Measurements from ENCODE around the gene KRTAP15-1.

Gene KRTAP15-1, protein sequence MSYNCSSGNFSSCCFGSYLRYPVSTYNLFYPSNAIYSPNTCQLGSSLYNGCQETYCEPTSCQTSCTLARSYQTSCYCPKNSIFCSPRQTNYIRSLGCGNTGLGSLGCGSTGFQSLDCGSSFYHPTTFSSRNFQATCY

DNA sequence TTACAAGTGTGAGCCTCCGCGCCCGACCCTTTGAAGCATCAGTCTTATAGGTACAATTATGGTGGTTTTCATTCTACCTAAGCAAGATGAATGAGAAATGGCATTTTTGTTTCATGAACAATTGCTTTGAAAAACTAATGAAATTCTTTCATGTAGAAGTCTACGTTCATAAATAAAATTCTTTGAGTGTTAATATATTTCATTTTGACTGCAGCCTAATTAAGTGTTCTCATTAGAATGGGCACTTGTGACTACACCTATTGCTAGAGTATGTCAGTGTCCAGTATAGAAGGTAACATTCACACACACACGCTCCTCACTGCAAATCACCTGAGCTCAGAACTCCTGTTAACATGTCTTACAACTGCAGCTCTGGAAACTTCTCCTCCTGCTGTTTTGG lies at the start of gene KRTAP15-1:
Gene KRTAP15-1, plus strand, starts transcription at position 301 of the 400 bp plus-strand sequence. Its CDS starts 53 bp downstream, at position 354.
- no peak for DNase-seq

GRCh38 chr21:30391492-30392025 lies 48.5 kb upstream of the KRTAP15-1 start:
- no peak for DNase-seq

- no peak for DNase-seq
Measured at GRCh38 chr21:30395731-30396130, 44.3 kb upstream of the KRTAP15-1 start, which contains the start of gene KRTAP13-1. Gene KRTAP13-1, plus strand, starts transcription at chr21:30396031. Its CDS starts 56 bp downstream, at chr21:30396087.

DNA sequence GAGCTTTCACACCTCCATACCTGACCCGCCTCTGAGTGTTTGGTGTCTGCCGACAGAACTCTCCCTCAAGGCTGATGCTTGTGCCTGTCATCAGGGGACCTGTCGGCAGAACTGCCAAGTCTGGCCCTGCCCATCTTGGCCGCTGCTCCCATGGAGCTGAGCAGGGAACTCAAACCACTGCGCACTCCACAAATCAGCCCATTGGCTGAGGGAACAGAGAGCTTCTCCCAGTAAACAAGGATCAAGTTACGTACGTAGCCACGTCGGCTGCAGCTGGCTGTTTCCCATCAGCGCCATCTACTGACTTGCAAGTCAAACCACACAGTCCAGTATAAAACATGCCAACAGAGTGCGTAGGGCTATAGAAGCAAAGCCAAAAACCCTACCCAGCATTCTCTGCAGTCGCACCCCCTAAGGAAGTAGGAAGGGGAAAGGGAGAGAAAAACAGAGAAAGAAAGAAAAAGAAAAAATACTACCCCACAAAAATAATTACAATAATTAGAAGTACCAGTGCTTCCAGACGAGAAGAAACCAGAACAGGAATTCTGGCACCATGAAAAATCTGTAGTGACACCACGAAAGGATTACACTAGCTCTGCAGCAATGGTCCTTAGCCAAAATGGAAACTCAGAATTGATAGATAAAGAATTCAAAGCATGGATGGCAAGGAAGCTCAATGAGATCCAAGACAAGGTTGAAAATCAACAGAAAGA lies 31.1 kb upstream of the KRTAP15-1 start:
- no peak for DNase-seq

- DNase-seq, result no peak
Measured at GRCh38 chr21:30415993-30416392, 24.1 kb upstream of the KRTAP15-1 start.

DNA sequence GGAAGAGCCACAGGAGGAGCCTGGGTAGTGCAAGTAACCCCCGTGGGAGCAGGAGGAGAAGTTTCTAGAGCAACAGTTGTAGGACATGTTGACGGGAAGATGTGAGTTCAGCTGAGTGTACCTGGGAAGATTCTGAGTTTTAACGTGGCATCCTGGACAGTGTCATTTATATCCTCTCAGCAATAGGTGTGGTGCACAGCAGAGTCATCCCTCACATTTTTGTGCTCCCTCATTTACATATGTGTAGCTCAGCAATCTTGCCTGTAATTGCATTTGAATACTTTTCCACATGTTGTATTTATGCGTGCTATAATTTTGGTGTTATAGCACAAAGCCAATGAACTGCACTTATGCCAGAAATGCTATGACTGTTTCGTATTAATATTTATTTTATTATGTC lies 14.2 kb upstream of the KRTAP15-1 start, which contains the start of gene KRTAP13-3:
Gene KRTAP13-3, minus strand, starts transcription at position 101 of the 400 bp plus-strand sequence. Its CDS starts 14 bp downstream, at position 87.
- no peak for DNase-seq

DNA sequence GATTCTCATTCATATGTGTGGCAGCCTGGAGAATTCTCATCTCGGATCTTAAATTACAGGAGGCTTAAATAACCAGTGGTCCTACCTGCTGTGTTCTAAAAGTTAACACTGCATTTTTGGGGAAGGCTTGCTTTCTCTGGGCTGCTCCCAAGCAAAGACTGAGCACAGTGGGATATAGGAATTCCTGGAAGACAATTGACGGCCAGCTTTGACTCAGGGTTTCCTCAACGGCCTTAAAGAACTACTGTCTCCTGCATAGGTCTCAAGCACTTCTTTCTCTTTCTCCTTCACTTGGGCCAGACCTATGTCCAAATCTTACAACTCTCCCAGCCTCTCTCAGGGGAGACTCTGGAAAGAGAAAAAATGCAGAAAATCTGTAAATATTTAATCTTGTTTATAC lies 13.3 kb upstream of the KRTAP15-1 start:
- DNase-seq, result no peak

DNA sequence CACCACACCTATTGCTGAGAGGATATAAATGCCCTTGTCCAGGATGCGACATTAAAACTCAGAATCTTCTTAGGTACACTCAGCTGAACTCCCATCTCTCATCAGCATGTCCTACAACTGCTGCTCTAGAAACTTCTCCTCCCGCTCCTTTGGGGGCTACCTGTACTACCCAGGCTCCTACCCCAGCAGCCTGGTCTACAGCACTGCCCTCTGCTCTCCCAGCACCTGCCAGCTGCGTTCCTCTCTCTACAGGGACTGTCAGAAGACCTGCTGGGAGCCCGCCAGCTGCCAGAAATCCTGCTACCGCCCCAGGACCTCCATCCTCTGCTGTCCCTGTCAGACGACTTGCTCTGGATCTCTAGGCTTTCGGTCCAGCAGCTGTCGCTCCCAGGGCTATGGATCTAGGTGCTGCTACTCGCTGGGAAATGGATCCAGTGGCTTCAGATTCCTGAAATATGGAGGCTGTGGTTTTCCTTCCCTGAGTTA lies 9.9 kb upstream of the KRTAP15-1 start, which contains the start of gene KRTAP13-4:
Gene KRTAP13-4, plus strand, starts transcription at position 51 of the 486 bp plus-strand sequence. Its CDS starts 56 bp downstream, at position 107.
- DNase-seq, result no peak

- DNase-seq, result no peak
Measured at GRCh38 chr21:30434033-30434631, 5.9 kb upstream of the KRTAP15-1 start.

DNA sequence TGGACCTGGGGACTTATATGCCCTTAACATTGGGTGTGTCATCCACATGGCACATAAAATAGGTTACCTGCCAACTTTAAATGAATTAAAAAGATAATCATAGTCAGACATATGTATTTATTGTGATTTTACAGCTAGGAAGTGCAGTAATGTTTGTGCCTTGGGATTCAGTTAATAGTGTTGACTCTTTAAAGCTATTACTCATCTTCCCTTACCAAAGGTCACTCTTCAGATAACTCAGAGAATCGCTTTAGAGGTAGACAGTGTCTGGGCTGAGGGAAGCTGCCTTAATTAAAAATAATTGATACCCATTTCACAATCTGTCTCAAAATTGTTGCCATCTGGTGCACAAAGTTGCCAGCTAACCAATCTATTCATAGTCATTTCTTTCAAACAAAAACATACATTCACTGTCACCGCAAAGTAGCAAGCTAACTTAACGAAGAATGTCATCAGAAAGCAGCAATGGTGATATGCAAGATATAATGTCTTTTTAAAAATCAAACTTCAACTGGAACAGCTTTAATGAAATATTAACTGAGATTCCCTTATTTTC lies 3.0 kb upstream of the KRTAP15-1 start:
- DNase-seq, result no peak

DNA sequence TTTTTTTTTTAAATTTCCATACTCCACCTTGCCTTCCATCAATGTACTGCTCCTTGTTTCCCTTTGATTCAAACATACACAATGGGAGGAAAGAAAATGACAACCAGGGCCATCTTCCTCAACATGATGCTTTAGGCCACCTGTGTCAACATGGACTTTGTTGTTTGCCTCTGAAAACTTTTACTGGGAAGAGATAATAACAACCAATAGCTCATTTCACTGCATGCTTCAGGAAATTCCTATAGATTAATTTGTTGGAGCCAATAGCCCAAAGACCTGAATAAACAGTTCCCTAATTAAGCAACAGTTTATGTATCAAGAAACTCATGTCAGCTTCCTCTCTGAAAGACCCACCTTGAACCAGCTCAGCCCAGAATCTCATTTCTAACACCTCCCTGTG lies 3.2 kb downstream of the KRTAP15-1 start:
- DNase-seq, result no peak

DNA sequence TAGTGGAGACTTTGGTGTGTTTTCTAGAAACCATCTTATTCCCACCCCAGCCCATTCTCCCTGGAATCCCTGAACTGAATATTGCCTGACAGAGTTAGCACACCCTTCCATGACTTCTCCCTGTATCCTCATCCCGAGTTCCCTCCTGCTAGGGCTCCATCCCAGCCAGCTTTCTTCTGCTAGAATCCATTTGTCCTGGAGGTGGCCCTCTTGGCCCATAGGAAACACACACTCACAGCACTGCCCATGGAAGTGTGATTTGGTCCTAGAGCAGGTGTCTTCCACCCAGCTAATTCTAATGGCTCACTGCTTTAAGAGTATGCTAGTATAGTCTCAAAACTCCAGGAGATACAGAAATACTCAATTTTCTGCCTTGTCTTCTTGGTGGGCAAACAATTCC lies 4.1 kb downstream of the KRTAP15-1 start:
- no peak for DNase-seq

GRCh38 chr21:30447056-30447455 lies 7.0 kb downstream of the KRTAP15-1 start:
- no peak for DNase-seq

DNA sequence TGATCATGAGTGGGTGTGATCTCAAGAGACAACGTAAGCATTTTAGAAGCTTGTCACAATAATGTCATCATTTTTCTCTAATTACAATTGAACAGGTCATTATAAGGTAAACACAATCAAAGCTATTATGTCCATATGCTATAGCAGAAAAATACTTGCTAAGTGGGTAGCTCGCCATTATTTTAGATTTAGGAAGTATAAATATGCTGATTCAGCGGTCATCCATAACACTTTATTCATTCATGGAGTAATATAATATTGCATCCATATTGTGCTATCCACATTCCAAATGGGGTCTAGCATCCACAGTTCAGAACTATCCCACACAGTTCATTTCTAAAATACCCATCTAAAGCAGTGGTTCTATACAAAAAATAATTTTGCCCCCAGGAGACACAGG lies 8.4 kb downstream of the KRTAP15-1 start:
- no peak for DNase-seq

DNA sequence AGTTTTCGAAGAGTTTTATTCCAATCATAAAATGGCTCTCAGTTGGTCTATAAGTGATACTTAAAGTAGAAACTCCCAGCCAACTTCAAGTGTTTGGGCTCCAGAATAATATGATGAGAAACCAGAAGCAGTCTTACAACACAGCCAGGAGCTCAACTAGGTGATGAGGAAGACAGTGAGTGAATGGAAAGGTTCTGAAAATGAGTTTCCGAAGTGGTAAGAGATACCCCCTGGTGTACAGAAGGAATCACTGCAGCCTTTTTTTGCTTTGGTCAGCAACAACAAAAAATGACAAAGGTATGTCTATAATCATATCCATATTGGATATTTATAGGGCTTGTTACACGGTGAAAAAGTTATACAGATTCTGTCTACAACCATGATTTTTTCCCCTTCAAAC lies 23.6 kb downstream of the KRTAP15-1 start:
- DNase-seq, result no peak

GRCh38 chr21:30468900-30469714 lies 29.0 kb downstream of the KRTAP15-1 start:
- DNase-seq, result no peak

GRCh38 chr21:30478004-30478403 lies 37.9 kb downstream of the KRTAP15-1 start:
- no peak for DNase-seq

DNA sequence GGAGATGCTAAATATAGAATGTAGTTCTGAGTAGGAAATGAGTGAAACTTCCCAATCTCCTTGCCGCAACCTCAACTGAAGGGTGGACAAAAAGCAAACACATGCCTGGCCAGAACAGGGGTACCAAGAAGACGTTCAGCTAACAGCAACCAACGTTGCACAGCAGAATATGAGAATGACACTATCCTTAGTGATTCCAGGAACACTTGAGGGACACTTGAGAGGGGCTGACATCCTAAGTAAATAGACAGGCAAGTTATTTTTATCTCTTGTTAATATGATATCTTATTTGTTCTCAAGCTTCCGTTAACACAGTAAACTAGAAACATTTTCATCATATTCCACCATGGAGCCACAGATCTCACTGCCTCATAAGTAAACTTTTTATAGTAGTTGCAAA lies 39.2 kb downstream of the KRTAP15-1 start:
- no peak for DNase-seq

GRCh38 chr21:30480145-30480544 lies 40.1 kb downstream of the KRTAP15-1 start, which contains the start of gene KRTAP19-1:
Gene KRTAP19-1, minus strand, starts transcription at chr21:30480367. Its CDS starts 50 bp downstream, at chr21:30480317.
- DNase-seq, result no peak

GRCh38 chr21:30482130-30482529 lies 42.1 kb downstream of the KRTAP15-1 start:
- no peak for DNase-seq

DNA sequence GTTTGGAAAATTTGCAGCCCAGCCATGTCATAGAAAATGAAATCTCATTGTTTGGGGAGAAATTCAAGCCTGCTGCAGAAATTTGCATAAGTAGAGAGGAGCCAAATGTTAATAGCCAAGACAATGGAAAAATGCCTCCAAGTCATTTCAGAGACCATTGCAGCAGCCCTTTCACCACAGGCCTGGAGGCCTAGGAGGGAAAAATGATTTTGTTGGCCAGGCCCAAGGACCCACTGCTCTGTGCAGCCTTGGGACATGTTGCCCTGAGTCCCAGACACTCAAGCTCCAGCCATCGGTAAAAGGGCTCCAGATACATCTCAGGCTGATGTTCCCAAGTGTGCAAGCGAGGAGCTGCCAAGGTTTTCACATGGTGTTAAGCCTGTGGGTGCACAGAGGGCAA lies 46.1 kb downstream of the KRTAP15-1 start:
- no peak for DNase-seq

DNA sequence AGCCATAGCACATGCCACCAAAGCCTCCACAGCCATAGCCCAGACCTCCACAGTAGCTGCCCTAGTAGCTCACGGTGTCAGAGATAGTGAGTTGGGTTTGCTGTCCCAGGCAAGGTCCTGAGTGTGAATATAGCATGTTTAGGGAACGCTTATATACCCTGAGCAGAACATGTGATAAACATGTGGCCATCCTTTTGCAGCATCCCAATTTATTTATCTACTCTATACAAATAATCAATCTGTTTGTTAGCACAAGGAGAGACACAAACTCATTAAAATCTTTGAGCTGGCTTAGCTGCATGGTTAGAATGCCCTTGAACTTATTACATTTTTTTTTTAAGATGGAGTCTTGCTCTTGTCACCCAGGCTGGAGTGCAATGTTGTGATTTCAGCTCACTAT lies 47.3 kb downstream of the KRTAP15-1 start, which contains the start of gene KRTAP19-2:
Gene KRTAP19-2, minus strand, starts transcription at position 101 of the 400 bp plus-strand sequence. Its CDS starts 88 bp downstream, at position 13.
- DNase-seq, result no peak

Data from activated CD4-positive, alpha-beta T cell treated with anti-CD3 and anti-CD28 coated beads, Interleukin-2, amount 50 U/mL, for 4 hours (primary cell).